Activated T-helper 2 cell treated with anti-CD3 and anti-CD28 coated beads, Interferon-gamma antibody, Interleukin-2, Interleukin-4, amounts not matched to agents 10 μg/mL and 5 μg/mL and 100 μg/mL, durations not matched to agents 14 hours and 24 hours and 36 hours (primary cell): ENCODE results near the gene TTC28. TPM values are rescaled to one million over a fixed set of nuclear protein-coding genes. Genes with fewer than 3 reads are reported as not detected.

Experiments used
- DNase-seq: peaks from one replicate; pipeline ENCODE4 v3.0.0; 2021; ENCODE audit warnings: low spot score
- H3K27ac Mint-ChIP-seq: one replicate; pipeline ENCODE4 v1.8.0; 2021; ENCODE audit warnings: mixed read lengths
- H3K27me3 Mint-ChIP-seq: one replicate; pipeline ENCODE4 v1.8.0; 2021; ENCODE audit warnings: low read depth, mixed read lengths
- H3K36me3 Mint-ChIP-seq: one replicate; pipeline ENCODE4 v1.8.0; 2021; ENCODE audit warnings: low read depth, mixed read lengths
- H3K4me1 Mint-ChIP-seq: one replicate; pipeline ENCODE4 v1.8.0; 2021; ENCODE audit warnings: low read depth, mixed read lengths
- H3K4me3 Mint-ChIP-seq: one replicate; pipeline ENCODE4 v1.8.0; 2021; ENCODE audit warnings: low read depth, mild to moderate bottlenecking, moderate library complexity, mixed read lengths
- H3K9me3 Mint-ChIP-seq: one replicate; pipeline ENCODE4 v1.8.0; 2021; ENCODE audit warnings: mixed read lengths
- intact Hi-C: fragments of 100-400 bp; cut with micrococcal nuclease; formaldehyde crosslinking; loops from one replicate; pipeline ENCODE4 v1.15.1; 2023
- total RNA-seq: library from RNA; stranded (reverse); gene quantifications from 2 replicates; pipeline ENCODE4 v1.2.3, GENCODE V29; 2022

The TTC28 gene
- total RNA-seq, 1 donor from 2014 or later = 0.82 TPM

GRCh38 chr22:28029201-28029948 is 650.3 kb downstream of the TTC28 start:
- H3K27me3 Mint-ChIP-seq = peaks cover 3% of the 10 kb centered on the region
- DNase-seq = no peak
- no peaks in the 10 kb centered on the region for H3K36me3 Mint-ChIP-seq
- H3K27ac Mint-ChIP-seq = no peak overlapping the region
- H3K4me3 Mint-ChIP-seq = no peak overlapping the region
- H3K4me1 Mint-ChIP-seq = no peaks in the 10 kb centered on the region
- intact Hi-C loops = no loop called here
- H3K9me3 Mint-ChIP-seq = no peaks in the 10 kb centered on the region

GRCh38 chr22:28027453-28028448 is 651.9 kb downstream of the TTC28 start:
- Mint-ChIP-seq H3K27ac (no peak overlapping the region), H3K4me3 (no peak overlapping the region), H3K36me3 (no peaks in the 10 kb centered on the region), H3K9me3 (no peaks in the 10 kb centered on the region), H3K4me1 (no peaks in the 10 kb centered on the region), H3K27me3 (no peaks in the 10 kb centered on the region)
- DNase-seq = no peak
- intact Hi-C loops = no loop called here

- no peaks in the 10 kb centered on the region for H3K36me3 Mint-ChIP-seq
Measured at GRCh38 chr22:28025866-28026575, 653.6 kb downstream of the TTC28 start.

GRCh38 chr22:28025333-28025732 is 654.3 kb downstream of the TTC28 start:
- H3K27ac Mint-ChIP-seq = no peak overlapping the region
- H3K36me3 Mint-ChIP-seq = no peaks in the 10 kb centered on the region
- no peak overlapping the region for H3K4me3 Mint-ChIP-seq
- H3K4me1 Mint-ChIP-seq = no peaks in the 10 kb centered on the region
- no peak for DNase-seq
- intact Hi-C loops = no loop called here
- no peaks in the 10 kb centered on the region for H3K27me3 Mint-ChIP-seq
- no peaks in the 10 kb centered on the region for H3K9me3 Mint-ChIP-seq

More at GRCh38 chr22:28025866-28026575, 653.6 kb downstream of the TTC28 start:
- Mint-ChIP-seq H3K27ac (no peak overlapping the region), H3K4me1 (no peaks in the 10 kb centered on the region), H3K9me3 (no peaks in the 10 kb centered on the region), H3K4me3 (no peak overlapping the region), H3K27me3 (no peaks in the 10 kb centered on the region)
- no peak for DNase-seq
- intact Hi-C loops = no loop called here

- no peaks in the 10 kb centered on the region for H3K36me3 Mint-ChIP-seq
- no peak for DNase-seq
- no peak overlapping the region for H3K27ac Mint-ChIP-seq
- no peak overlapping the region for H3K4me3 Mint-ChIP-seq
- H3K4me1 Mint-ChIP-seq = no peaks in the 10 kb centered on the region
- no peaks in the 10 kb centered on the region for H3K27me3 Mint-ChIP-seq
- intact Hi-C loops = no loop called here
- no peaks in the 10 kb centered on the region for H3K9me3 Mint-ChIP-seq
Measured at GRCh38 chr22:28024422-28024888, 655.2 kb downstream of the TTC28 start.

- Mint-ChIP-seq H3K4me1 (no peaks in the 10 kb centered on the region), H3K4me3 (no peak overlapping the region), H3K27me3 (no peaks in the 10 kb centered on the region), H3K27ac (no peak overlapping the region), H3K9me3 (no peaks in the 10 kb centered on the region), H3K36me3 (no peaks in the 10 kb centered on the region)
- intact Hi-C loops = no loop called here
- DNase-seq = no peak
Measured at GRCh38 chr22:28023774-28024173, 655.9 kb downstream of the TTC28 start.

- no peak overlapping the region for H3K27ac Mint-ChIP-seq
- no peak overlapping the region for H3K4me3 Mint-ChIP-seq
- intact Hi-C loops = no loop called here
- no peaks in the 10 kb centered on the region for H3K27me3 Mint-ChIP-seq
- H3K36me3 Mint-ChIP-seq = no peaks in the 10 kb centered on the region
- no peaks in the 10 kb centered on the region for H3K4me1 Mint-ChIP-seq
- DNase-seq = no peak
- H3K9me3 Mint-ChIP-seq = no peaks in the 10 kb centered on the region
Measured at GRCh38 chr22:28023036-28023435, 656.6 kb downstream of the TTC28 start.

GRCh38 chr22:28021998-28022660 is 657.5 kb downstream of the TTC28 start:
- DNase-seq = no peak
- Mint-ChIP-seq H3K27me3 (no peaks in the 10 kb centered on the region), H3K36me3 (no peaks in the 10 kb centered on the region), H3K27ac (no peak overlapping the region), H3K4me1 (no peaks in the 10 kb centered on the region), H3K9me3 (no peaks in the 10 kb centered on the region), H3K4me3 (no peak overlapping the region)
- intact Hi-C loops = loop anchor here (2.0 kb wide), 2 partner anchors 421 to 573 kb away; no protein-coding TSS in a partner anchor

GRCh38 chr22:28021116-28021997 is 658.3 kb downstream of the TTC28 start:
- no peak for DNase-seq
- H3K27ac Mint-ChIP-seq = no peak overlapping the region
- intact Hi-C loops = loop anchor here (2.0 kb wide), 2 partner anchors 421 to 573 kb away; no protein-coding TSS in a partner anchor
- H3K4me3 Mint-ChIP-seq = no peak overlapping the region
- H3K4me1 Mint-ChIP-seq = no peaks in the 10 kb centered on the region
- H3K36me3 Mint-ChIP-seq = no peaks in the 10 kb centered on the region
- H3K27me3 Mint-ChIP-seq = no peaks in the 10 kb centered on the region
- H3K9me3 Mint-ChIP-seq = no peaks in the 10 kb centered on the region

GRCh38 chr22:28019881-28020861 is 659.5 kb downstream of the TTC28 start:
- Mint-ChIP-seq H3K27ac (no peak overlapping the region), H3K9me3 (no peaks in the 10 kb centered on the region), H3K36me3 (no peaks in the 10 kb centered on the region), H3K27me3 (no peaks in the 10 kb centered on the region), H3K4me1 (no peaks in the 10 kb centered on the region), H3K4me3 (no peak overlapping the region)
- intact Hi-C loops = loop anchor here (2.0 kb wide), 2 partner anchors 423 to 575 kb away; no protein-coding TSS in a partner anchor
- DNase-seq = peak; percentile 46
